OCI-LY3 (cell line): ENCODE data around the gene TGM1.

Source experiments
- H2AFZ ChIP-seq: fragments of 200-600, 300-600 bp; shearing (Covaris generic); 2 replicates; pipeline ENCODE4 v1.6.0; 2014; ENCODE audit warnings: antibody characterized with exemption, low read depth, low read length
- H3K27ac ChIP-seq: fragments of 200-600, 300-600 bp; sonication (generic); 2 replicates; pipeline ENCODE4 v1.5.1; 2014; ENCODE audit warnings: mild to moderate bottlenecking, low read length, moderate library complexity, mixed read lengths
- H3K27me3 ChIP-seq: fragments of 200-600, 300-600 bp; sonication (generic); 2 replicates; pipeline ENCODE4 v1.6.1; 2014; ENCODE audit warnings: low read depth, low read length, mixed read lengths
- H3K36me3 ChIP-seq: fragments of 200-600, 300-600 bp; sonication (generic); replicated peaks from 2 replicates; pipeline ENCODE3; 2014; ENCODE audit warnings: low read depth, low read length, mixed read lengths
- H3K4me1 ChIP-seq: fragments of 300-600, 200-600 bp; sonication (generic); 2 replicates; pipeline ENCODE4 v1.6.1; 2014; ENCODE audit warnings: low read length, mixed read lengths
- H3K4me2 ChIP-seq: fragments of 200-600, 300-600 bp; sonication (generic); 2 replicates; pipeline ENCODE4 v1.6.1; 2014; ENCODE audit warnings: low read length, mixed read lengths
- H3K4me3 ChIP-seq: fragments of 300-600, 200-600 bp; sonication (generic); 2 replicates; pipeline ENCODE4 v1.5.1; 2014; ENCODE audit warnings: antibody characterized with exemption, mild to moderate bottlenecking, low read length, moderate library complexity
- H3K79me2 ChIP-seq: fragments of 300-600, 200-600 bp; shearing (Covaris generic); 2 replicates; pipeline ENCODE4 v1.6.1; 2014; ENCODE audit warnings: mild to moderate bottlenecking, low read length, mixed read lengths
- H3K9ac ChIP-seq: fragments of 300-600, 200-600 bp; shearing (Covaris generic); 2 replicates; pipeline ENCODE4 v1.6.0; 2014; ENCODE audit warnings: mild to moderate bottlenecking, low read length, moderate library complexity
- H3K9me3 ChIP-seq: fragments of 200-600, 300-600 bp; shearing (Covaris generic); 2 replicates; pipeline ENCODE4 v1.6.1; 2014; ENCODE audit warnings: low read length, mixed read lengths; ENCODE audit not compliant: insufficient read depth
- H4K20me1 ChIP-seq: fragments of 200-600, 300-600 bp; sonication (generic); 2 replicates; pipeline ENCODE4 v1.6.1; 2016; ENCODE audit warnings: low read length, mixed read lengths; ENCODE audit not compliant: insufficient read depth
- EZH2phosphoT487 ChIP-seq: fragments of 200-600 bp; shearing (Covaris generic); IDR thresholded peaks from 2 replicates; pipeline ENCODE4 v1.6.1; 2018; ENCODE audit warnings: antibody characterized with exemption, mixed run types, low read depth
- TF ChIP-seq, protein P1 (sequence below): fragments of 200-600, 300-600 bp; sonication (generic); IDR thresholded peaks from 2 replicates; pipeline ENCODE4 v1.5.1; 2014; ENCODE audit warnings: antibody characterized with exemption, low read length, low read depth

TGM1 gene

DNA sequence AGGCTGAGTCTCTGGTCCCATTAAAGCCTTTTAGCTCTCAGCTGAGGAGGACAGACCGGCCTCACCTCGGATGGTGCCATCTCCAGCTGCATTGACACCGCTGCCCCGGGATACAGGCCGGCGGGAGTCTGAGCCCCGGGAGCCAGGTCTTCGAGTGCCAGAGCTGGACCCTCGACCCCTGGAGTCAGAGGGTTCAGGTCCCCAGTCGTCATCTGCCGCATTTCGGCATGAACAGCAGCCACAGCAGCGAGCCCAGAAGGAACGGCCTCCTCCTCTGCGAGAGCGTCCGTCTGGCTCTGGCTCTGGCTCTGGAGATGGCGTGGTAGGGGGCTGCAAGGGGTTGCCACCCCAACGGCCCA lies 1.0 kb downstream of the TGM1 start:
- H3K27me3 ChIP-seq: no peaks in the 10 kb centered on the region
- H3K9ac ChIP-seq: no peak overlapping the region
- H3K36me3 ChIP-seq: no peaks in the 10 kb centered on the region
- H2AFZ ChIP-seq: no peak overlapping the region
- no peaks in the 10 kb centered on the region for H3K79me2 ChIP-seq
- H3K4me1 ChIP-seq: no peaks in the 10 kb centered on the region
- H3K27ac ChIP-seq: no peak overlapping the region
- no peaks in the 10 kb centered on the region for H4K20me1 ChIP-seq
- H3K4me3 ChIP-seq: no peak overlapping the region
- TF ChIP-seq EZH2phosphoT487: no peak
- no peaks in the 10 kb centered on the region for H3K9me3 ChIP-seq
- H3K4me2 ChIP-seq: no peak overlapping the region

DNA sequence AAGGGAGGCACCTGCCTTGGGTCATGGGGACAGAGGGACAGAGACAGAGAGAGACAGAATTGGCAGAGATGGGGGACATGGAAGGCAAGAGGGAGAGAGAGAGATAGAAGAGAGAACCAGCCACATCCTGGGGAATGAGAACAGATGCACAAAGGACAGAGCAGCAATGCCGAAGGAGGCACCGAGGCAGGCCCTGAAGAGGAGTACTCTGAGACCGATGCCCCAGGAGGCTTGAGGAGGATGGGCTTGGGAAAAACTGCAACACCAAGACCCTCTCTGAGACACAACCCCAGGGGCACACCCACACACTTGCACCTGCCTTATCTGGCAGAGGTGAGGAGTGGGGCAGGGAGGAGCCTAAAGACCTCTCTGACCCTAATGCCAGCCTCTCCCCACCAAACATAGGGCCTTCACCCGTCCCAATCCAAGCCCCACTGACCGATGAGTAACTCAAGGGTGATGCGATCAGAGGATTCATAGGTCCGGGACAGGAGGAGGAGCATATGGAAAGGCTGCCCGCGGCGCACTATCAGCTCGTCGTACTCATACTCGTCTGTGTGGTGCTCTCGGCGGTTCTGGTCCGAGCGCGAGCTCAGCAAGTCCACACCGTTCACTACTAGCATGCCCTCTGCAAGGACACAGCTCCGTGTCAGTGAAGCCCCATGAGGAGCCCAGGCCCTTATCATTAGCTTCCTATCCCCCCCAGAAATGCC lies 1.6 kb downstream of the TGM1 start:
- H3K27me3 ChIP-seq: no peaks in the 10 kb centered on the region
- no peak overlapping the region for H3K9ac ChIP-seq
- H3K4me1 ChIP-seq: no peaks in the 10 kb centered on the region
- no peaks in the 10 kb centered on the region for H3K36me3 ChIP-seq
- no peak overlapping the region for H3K4me2 ChIP-seq
- no peak overlapping the region for H3K27ac ChIP-seq
- no peaks in the 10 kb centered on the region for H3K9me3 ChIP-seq
- H3K4me3 ChIP-seq: no peak overlapping the region
- no peak overlapping the region for H2AFZ ChIP-seq
- H3K79me2 ChIP-seq: no peaks in the 10 kb centered on the region
- no peaks in the 10 kb centered on the region for H4K20me1 ChIP-seq
- TF ChIP-seq, protein P1, sequence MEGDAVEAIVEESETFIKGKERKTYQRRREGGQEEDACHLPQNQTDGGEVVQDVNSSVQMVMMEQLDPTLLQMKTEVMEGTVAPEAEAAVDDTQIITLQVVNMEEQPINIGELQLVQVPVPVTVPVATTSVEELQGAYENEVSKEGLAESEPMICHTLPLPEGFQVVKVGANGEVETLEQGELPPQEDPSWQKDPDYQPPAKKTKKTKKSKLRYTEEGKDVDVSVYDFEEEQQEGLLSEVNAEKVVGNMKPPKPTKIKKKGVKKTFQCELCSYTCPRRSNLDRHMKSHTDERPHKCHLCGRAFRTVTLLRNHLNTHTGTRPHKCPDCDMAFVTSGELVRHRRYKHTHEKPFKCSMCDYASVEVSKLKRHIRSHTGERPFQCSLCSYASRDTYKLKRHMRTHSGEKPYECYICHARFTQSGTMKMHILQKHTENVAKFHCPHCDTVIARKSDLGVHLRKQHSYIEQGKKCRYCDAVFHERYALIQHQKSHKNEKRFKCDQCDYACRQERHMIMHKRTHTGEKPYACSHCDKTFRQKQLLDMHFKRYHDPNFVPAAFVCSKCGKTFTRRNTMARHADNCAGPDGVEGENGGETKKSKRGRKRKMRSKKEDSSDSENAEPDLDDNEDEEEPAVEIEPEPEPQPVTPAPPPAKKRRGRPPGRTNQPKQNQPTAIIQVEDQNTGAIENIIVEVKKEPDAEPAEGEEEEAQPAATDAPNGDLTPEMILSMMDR: no peak
- TF ChIP-seq EZH2phosphoT487: no peak

DNA sequence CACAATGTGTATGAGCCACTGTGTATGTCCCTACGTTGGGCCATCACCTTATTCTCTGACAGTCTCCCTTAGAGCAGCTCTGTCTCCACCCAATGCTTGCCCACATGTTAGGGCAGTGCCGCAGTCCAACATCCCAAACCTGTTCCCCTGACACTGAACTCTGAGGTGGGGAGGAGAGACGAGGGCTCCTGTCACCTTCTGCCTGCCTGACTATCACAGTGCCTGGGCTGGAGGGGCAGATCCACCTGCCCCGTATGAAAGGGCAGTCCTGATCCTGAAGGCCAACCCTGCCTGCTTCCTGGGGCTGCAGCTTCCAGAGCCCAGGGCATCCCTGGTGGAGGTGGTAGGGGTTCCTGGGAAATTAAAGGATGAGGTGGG lies 2.2 kb downstream of the TGM1 start:
- H3K4me3 ChIP-seq: no peak overlapping the region
- no peaks in the 10 kb centered on the region for H3K36me3 ChIP-seq
- TF ChIP-seq EZH2phosphoT487: no peak
- TF ChIP-seq, protein P1: no peak
- H4K20me1 ChIP-seq: no peaks in the 10 kb centered on the region
- no peak overlapping the region for H3K27ac ChIP-seq
- no peak overlapping the region for H3K4me2 ChIP-seq
- no peak overlapping the region for H3K9ac ChIP-seq
- H3K9me3 ChIP-seq: no peaks in the 10 kb centered on the region
- no peaks in the 10 kb centered on the region for H3K4me1 ChIP-seq
- no peaks in the 10 kb centered on the region for H3K79me2 ChIP-seq
- no peak overlapping the region for H2AFZ ChIP-seq
- H3K27me3 ChIP-seq: no peaks in the 10 kb centered on the region

DNA sequence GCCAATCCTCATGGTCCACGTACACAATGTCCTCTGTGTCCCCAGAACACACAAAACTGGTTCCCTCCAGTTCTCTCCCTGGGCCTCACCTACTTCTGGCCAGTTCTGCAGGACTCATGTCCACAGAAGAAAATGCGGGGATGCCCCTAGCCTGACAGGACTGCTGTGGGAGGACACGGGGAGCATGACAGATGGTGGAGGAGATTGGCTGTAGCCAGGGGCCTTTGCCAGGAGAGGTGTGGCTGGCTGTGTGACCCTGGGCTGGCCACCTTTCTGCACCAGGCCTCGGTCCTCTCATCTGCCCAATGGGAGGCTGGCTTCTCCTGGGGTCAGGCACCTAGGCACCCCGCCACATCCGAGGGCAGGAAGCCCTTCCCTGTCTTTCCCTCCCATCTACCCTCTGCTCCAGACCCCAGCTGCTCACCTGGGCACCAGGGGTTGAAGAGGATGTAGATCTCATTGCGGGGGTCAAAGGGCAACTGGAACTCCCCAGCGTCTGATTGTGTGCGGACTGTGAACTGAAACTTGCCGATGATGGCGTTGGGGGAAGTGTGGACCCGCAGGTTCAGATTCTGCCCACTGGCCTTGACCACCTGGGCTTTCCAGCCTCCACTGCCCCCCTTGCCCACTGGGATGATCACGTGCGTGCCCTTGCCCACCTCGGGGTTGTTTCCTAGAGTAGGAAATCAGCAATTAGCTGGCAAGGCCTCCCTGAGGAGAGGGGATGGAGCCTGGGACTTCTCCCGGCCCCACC lies 2.8 kb downstream of the TGM1 start:
- Histone ChIP-seq H3K4me3 (no peak overlapping the region), H3K27ac (no peak overlapping the region), H3K4me1 (no peaks in the 10 kb centered on the region), H3K9ac (no peak overlapping the region), H3K27me3 (no peaks in the 10 kb centered on the region), H2AFZ (no peak overlapping the region), H3K4me2 (no peak overlapping the region), H3K9me3 (no peaks in the 10 kb centered on the region), H3K79me2 (no peaks in the 10 kb centered on the region), H4K20me1 (no peaks in the 10 kb centered on the region), H3K36me3 (no peaks in the 10 kb centered on the region)
- no peak for TF ChIP-seq EZH2phosphoT487
- TF ChIP-seq, protein P1: no peak
